ENCODE data around the gene PLXDC1.

PLXDC1 gene

GRCh38 chr17:39094607-39095308 lies 56.7 kb downstream of the PLXDC1 start:
- DNase-seq, result no peak

GRCh38 chr17:39092692-39093230 lies 58.7 kb downstream of the PLXDC1 start:
- no peak for DNase-seq

- DNase-seq, result no peak
Measured at GRCh38 chr17:39090908-39091665, 60.4 kb downstream of the PLXDC1 start.

GRCh38 chr17:39090400-39090799 lies 61.0 kb downstream of the PLXDC1 start:
- DNase-seq, result no peak

- DNase-seq, result no peak
Measured at GRCh38 chr17:39084558-39084957, 66.9 kb downstream of the PLXDC1 start.

GRCh38 chr17:39083270-39083669 lies 68.2 kb downstream of the PLXDC1 start:
- no peak for DNase-seq

- no peak for DNase-seq
Measured at GRCh38 chr17:39082482-39082881, 69.0 kb downstream of the PLXDC1 start.

- DNase-seq, result no peak
Measured at GRCh38 chr17:39081851-39082250, 69.6 kb downstream of the PLXDC1 start.

- no peak for DNase-seq
Measured at GRCh38 chr17:39080421-39081078, 70.9 kb downstream of the PLXDC1 start.

GRCh38 chr17:39079836-39080235 lies 71.6 kb downstream of the PLXDC1 start:
- DNase-seq, result no peak

GRCh38 chr17:39077866-39078265 lies 73.6 kb downstream of the PLXDC1 start:
- no peak for DNase-seq

GRCh38 chr17:39077252-39077651 lies 74.2 kb downstream of the PLXDC1 start:
- no peak for DNase-seq

- no peak for DNase-seq
Measured at GRCh38 chr17:39074676-39075075, 76.8 kb downstream of the PLXDC1 start.

GRCh38 chr17:39073916-39074315 lies 77.5 kb downstream of the PLXDC1 start:
- DNase-seq, result no peak

- no peak for DNase-seq
Measured at GRCh38 chr17:39073353-39073752, 78.1 kb downstream of the PLXDC1 start.

GRCh38 chr17:39071573-39071972 lies 79.9 kb downstream of the PLXDC1 start:
- DNase-seq, result no peak

- no peak for DNase-seq
Measured at GRCh38 chr17:39069114-39069756, 82.2 kb downstream of the PLXDC1 start.

GRCh38 chr17:39064819-39065218 lies 86.6 kb downstream of the PLXDC1 start:
- DNase-seq, result no peak

GRCh38 chr17:39064374-39064773 lies 87.1 kb downstream of the PLXDC1 start:
- DNase-seq, result no peak

- no peak for DNase-seq
Measured at GRCh38 chr17:39063681-39064069, 87.8 kb downstream of the PLXDC1 start.

- no peak for DNase-seq
Measured at GRCh38 chr17:39062846-39063680, 88.4 kb downstream of the PLXDC1 start.

GRCh38 chr17:39058524-39058923 lies 92.9 kb downstream of the PLXDC1 start:
- no peak for DNase-seq
